GM23338 (cell line): ENCODE measurements around the gene MAG. TPM values are rescaled to one million over a fixed set of nuclear protein-coding genes. Genes with fewer than 3 reads are reported as not detected.
A peak's percentile ranks its signal among the peaks of the same experiment; 100 is the strongest.

Experiments
- ATAC-seq: fragments of 200-7000 bp; cut with Tn5 transposase; 3 replicates; pipeline ENCODE4 v1.9.1; 2020
- DNase-seq: peaks from one replicate; pipeline ENCODE4 v3.0.0-alpha.2; 2015; ENCODE audit warnings: low spot score
- H2AFZ ChIP-seq: fragments of 200-600 bp; sonication (generic); 2 replicates; pipeline ENCODE4 v1.8.0; 2016; ENCODE audit warnings: antibody characterized with exemption, mild to moderate bottlenecking, moderate library complexity
- H3F3A ChIP-seq: fragments of 200-600 bp; sonication (generic); replicated peaks from 2 replicates; pipeline ENCODE4 v1.8.0; 2017; ENCODE audit warnings: antibody characterized with exemption, mixed run types, low read depth
- H3K27ac ChIP-seq: fragments of 200-600 bp; sonication (generic); 2 replicates; pipeline ENCODE4 v1.6.1; 2016; ENCODE audit warnings: low read depth
- H3K27me3 ChIP-seq: fragments of 200-600 bp; sonication (generic); 2 replicates; pipeline ENCODE4 v1.8.0; 2016; ENCODE audit warnings: mild to moderate bottlenecking, mixed run types, moderate library complexity; ENCODE audit not compliant: insufficient read depth
- H3K36me3 ChIP-seq: fragments of 200-600 bp; sonication (generic); 2 replicates; pipeline ENCODE4 v1.8.0; 2016; ENCODE audit warnings: mild to moderate bottlenecking; ENCODE audit not compliant: insufficient read depth
- H3K4me1 ChIP-seq: fragments of 200-600 bp; sonication (generic); 2 replicates; pipeline ENCODE4 v1.8.0; 2016; ENCODE audit warnings: mild to moderate bottlenecking, moderate library complexity; ENCODE audit not compliant: insufficient read depth
- H3K4me2 ChIP-seq: fragments of 200-600 bp; sonication (generic); 2 replicates; pipeline ENCODE4 v1.7.1; 2017; ENCODE audit warnings: mixed run types
- H3K4me3 ChIP-seq: fragments of 200-600 bp; sonication (generic); 2 replicates; pipeline ENCODE4 v1.6.1; 2016; ENCODE audit warnings: mixed run types
- H3K79me2 ChIP-seq: fragments of 200-600 bp; sonication (generic); replicated peaks from 2 replicates; pipeline ENCODE4 v1.8.0; 2017; ENCODE audit warnings: mild to moderate bottlenecking; ENCODE audit not compliant: insufficient read depth
- H3K9me2 ChIP-seq: fragments of 200-600 bp; sonication (generic); 2 replicates; pipeline ENCODE4 v1.8.0; 2017; ENCODE audit not compliant: insufficient read depth
- H4K20me1 ChIP-seq: fragments of 200-600 bp; sonication (generic); replicated peaks from 2 replicates; pipeline ENCODE4 v1.8.0; 2017; ENCODE audit warnings: mild to moderate bottlenecking; ENCODE audit not compliant: insufficient read depth
- H3K27ac Mint-ChIP-seq: 2 replicates; pipeline ENCODE4 v1.8.0; 2020; ENCODE audit warnings: inconsistent platforms, mild to moderate bottlenecking, moderate library complexity, mixed read lengths
- H3K27me3 Mint-ChIP-seq: 3 replicates; pipeline ENCODE4 v1.8.0; 2022; ENCODE audit warnings: low read depth, mild to moderate bottlenecking, moderate library complexity, mixed read lengths, inconsistent platforms; ENCODE audit not compliant: insufficient read depth, poor library complexity
- H3K36me3 Mint-ChIP-seq: 3 replicates; pipeline ENCODE4 v1.8.0; 2021; ENCODE audit warnings: low read depth, mild to moderate bottlenecking, inconsistent platforms, moderate library complexity, mixed read lengths
- H3K4me1 Mint-ChIP-seq: 3 replicates; pipeline ENCODE4 v1.8.0; 2020; ENCODE audit warnings: mild to moderate bottlenecking, inconsistent platforms, mixed read lengths
- H3K4me3 Mint-ChIP-seq: 3 replicates; pipeline ENCODE4 v1.8.0; 2021; ENCODE audit warnings: moderate library complexity, mild to moderate bottlenecking, inconsistent platforms, mixed read lengths
- H3K9me3 Mint-ChIP-seq: 3 replicates; pipeline ENCODE4 v1.8.0; 2020; ENCODE audit warnings: moderate library complexity, mild to moderate bottlenecking, inconsistent platforms, mixed read lengths
- CREB1 ChIP-seq: fragments of 250-450 bp; sonication (Bioruptor Pico); IDR thresholded peaks from 2 replicates; pipeline ENCODE4 v1.5.0; 2020; ENCODE audit warnings: low read depth, mild to moderate bottlenecking, moderate library complexity
- EZH2 ChIP-seq: fragments of 200-600 bp; sonication (generic); IDR thresholded peaks from one replicate; pipeline ENCODE4 v1.8.0; 2017; ENCODE audit warnings: antibody characterized with exemption, mild to moderate bottlenecking, low read depth; ENCODE audit not compliant: unreplicated experiment
- EZH2phosphoT487 ChIP-seq: fragments of 200-600 bp; sonication (generic); IDR thresholded peaks from one replicate; pipeline ENCODE4 v1.8.1; 2018; ENCODE audit warnings: antibody characterized with exemption; ENCODE audit not compliant: unreplicated experiment
- JUNB ChIP-seq: IDR thresholded peaks from one replicate; pipeline ENCODE4 v1.6.1; 2016; ENCODE audit warnings: antibody characterized with exemption; ENCODE audit not compliant: unreplicated experiment
- POLR2AphosphoS5 ChIP-seq: IDR thresholded peaks from 2 replicates; pipeline ENCODE4 v1.6.1; 2016; ENCODE audit warnings: antibody characterized with exemption, low read depth
- STAT1 ChIP-seq: IDR thresholded peaks from one replicate; pipeline ENCODE4 v1.6.1; 2016; ENCODE audit warnings: antibody characterized with exemption; ENCODE audit not compliant: unreplicated experiment
- ZNF114 ChIP-seq: fragments of 250-450 bp; sonication (Bioruptor Pico); IDR thresholded peaks from 2 replicates; pipeline ENCODE4 v1.5.0; 2020; ENCODE audit warnings: mild to moderate bottlenecking, moderate library complexity
- ZNF331 ChIP-seq: fragments of 250-450 bp; sonication (Bioruptor Pico); IDR thresholded peaks from 2 replicates; pipeline ENCODE4 v1.5.0; 2020; ENCODE audit warnings: low read depth, mild to moderate bottlenecking, moderate library complexity
- polyA plus RNA-seq: library from polyadenylated mRNA; unstranded; fragments of >200 nt; fragmentation: Nextera tagmentation; extraction: Ambion mirVana; gene quantifications from 2 replicates; pipeline ENCODE4 v1.2.1, GENCODE V29; 2016
- total RNA-seq: library from RNA; depleted of rRNA; stranded (reverse); fragments of >200 nt; shearing (Covaris generic); gene quantifications from 2 replicates; pipeline ENCODE4 v1.2.3, GENCODE V29; 2014
- TF ChIP-seq, protein P1 (sequence below), 2 experiments: fragments of 200-600 bp in 1 of 2; sonication (generic) in 1 of 2; conservative IDR thresholded peaks; 2 replicates each; pipeline versions ENCODE4 v1.5.1 to v1.6.1; 2016 to 2017; ENCODE audit warnings: antibody characterized with exemption in 2 of 2, low read depth in 2 of 2, mild to moderate bottlenecking in 2 of 2, moderate library complexity in 1 of 2
- TF ChIP-seq, protein P2 (sequence below): IDR thresholded peaks from one replicate; pipeline ENCODE4 v1.6.1; 2018; ENCODE audit warnings: antibody characterized with exemption; ENCODE audit not compliant: unreplicated experiment
- TF ChIP-seq, protein P3 (sequence below): fragments of 250-450 bp; sonication (Bioruptor Pico); IDR thresholded peaks from 2 replicates; pipeline ENCODE4 v1.5.0; 2020; ENCODE audit warnings: mild to moderate bottlenecking, moderate library complexity
- TF ChIP-seq, protein P4 (sequence below): IDR thresholded peaks from 2 replicates; pipeline ENCODE4 v1.6.1; 2016; ENCODE audit warnings: antibody characterized with exemption

MAG gene
- total and polyA plus RNA-seq, 2 experiments from 2014 or later = 0.61 to 1.3 TPM

DNA sequence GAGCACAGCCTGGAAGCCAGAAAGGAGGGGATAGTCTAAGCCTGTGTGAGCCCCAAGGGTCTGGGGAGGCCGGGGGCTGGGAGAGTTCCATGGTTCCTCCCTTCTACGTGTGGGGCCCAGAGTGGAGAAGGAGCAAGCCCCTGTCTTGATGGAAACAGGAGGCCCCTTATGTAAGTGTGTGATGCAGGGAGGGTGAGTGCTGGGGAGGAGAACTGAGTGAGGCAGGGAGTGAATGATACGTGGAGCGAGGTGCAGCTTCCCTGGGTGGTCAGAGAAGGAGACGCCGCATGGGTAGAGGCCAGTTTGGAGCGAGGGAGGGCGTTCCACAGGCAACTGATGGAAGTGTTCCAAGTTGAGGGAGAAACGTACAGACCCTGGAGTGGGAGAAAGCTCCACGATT lies 16.0 kb downstream of the MAG start:
- ATAC-seq (no peak), DNase-seq (no peak)
- Histone ChIP-seq H3K9me2 (no peaks in the 10 kb centered on the region), H3K27me3 (no peaks in the 10 kb centered on the region), H3F3A (no peaks in the 10 kb centered on the region), H2AFZ (no peak overlapping the region), H3K79me2 (no peaks in the 10 kb centered on the region), H3K36me3 (no peaks in the 10 kb centered on the region), H3K27ac (no peak overlapping the region), H3K4me1 (no peaks in the 10 kb centered on the region), H3K4me3 (no peak overlapping the region), H3K4me2 (no peak overlapping the region), H4K20me1 (no peaks in the 10 kb centered on the region)
- H3K27me3 Mint-ChIP-seq = peaks cover 10% of the 10 kb centered on the region
- TF ChIP-seq EZH2phosphoT487 (no peak), ZNF331 (CRISPR knock-in tag) (no peak), ZNF114 (CRISPR knock-in tag) (no peak), STAT1 (no peak), EZH2 (no peak), POLR2AphosphoS5 (no peak), CREB1 (CRISPR knock-in tag) (no peak), JUNB (no peak)
- TF ChIP-seq, protein P1, sequence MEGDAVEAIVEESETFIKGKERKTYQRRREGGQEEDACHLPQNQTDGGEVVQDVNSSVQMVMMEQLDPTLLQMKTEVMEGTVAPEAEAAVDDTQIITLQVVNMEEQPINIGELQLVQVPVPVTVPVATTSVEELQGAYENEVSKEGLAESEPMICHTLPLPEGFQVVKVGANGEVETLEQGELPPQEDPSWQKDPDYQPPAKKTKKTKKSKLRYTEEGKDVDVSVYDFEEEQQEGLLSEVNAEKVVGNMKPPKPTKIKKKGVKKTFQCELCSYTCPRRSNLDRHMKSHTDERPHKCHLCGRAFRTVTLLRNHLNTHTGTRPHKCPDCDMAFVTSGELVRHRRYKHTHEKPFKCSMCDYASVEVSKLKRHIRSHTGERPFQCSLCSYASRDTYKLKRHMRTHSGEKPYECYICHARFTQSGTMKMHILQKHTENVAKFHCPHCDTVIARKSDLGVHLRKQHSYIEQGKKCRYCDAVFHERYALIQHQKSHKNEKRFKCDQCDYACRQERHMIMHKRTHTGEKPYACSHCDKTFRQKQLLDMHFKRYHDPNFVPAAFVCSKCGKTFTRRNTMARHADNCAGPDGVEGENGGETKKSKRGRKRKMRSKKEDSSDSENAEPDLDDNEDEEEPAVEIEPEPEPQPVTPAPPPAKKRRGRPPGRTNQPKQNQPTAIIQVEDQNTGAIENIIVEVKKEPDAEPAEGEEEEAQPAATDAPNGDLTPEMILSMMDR (conservative IDR thresholded peaks at IDR 0.05; ENCODE audit: low read depth in 2 of 2) = no peak
- TF ChIP-seq, protein P2, sequence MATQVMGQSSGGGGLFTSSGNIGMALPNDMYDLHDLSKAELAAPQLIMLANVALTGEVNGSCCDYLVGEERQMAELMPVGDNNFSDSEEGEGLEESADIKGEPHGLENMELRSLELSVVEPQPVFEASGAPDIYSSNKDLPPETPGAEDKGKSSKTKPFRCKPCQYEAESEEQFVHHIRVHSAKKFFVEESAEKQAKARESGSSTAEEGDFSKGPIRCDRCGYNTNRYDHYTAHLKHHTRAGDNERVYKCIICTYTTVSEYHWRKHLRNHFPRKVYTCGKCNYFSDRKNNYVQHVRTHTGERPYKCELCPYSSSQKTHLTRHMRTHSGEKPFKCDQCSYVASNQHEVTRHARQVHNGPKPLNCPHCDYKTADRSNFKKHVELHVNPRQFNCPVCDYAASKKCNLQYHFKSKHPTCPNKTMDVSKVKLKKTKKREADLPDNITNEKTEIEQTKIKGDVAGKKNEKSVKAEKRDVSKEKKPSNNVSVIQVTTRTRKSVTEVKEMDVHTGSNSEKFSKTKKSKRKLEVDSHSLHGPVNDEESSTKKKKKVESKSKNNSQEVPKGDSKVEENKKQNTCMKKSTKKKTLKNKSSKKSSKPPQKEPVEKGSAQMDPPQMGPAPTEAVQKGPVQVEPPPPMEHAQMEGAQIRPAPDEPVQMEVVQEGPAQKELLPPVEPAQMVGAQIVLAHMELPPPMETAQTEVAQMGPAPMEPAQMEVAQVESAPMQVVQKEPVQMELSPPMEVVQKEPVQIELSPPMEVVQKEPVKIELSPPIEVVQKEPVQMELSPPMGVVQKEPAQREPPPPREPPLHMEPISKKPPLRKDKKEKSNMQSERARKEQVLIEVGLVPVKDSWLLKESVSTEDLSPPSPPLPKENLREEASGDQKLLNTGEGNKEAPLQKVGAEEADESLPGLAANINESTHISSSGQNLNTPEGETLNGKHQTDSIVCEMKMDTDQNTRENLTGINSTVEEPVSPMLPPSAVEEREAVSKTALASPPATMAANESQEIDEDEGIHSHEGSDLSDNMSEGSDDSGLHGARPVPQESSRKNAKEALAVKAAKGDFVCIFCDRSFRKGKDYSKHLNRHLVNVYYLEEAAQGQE = no peak
- TF ChIP-seq, protein P3, sequence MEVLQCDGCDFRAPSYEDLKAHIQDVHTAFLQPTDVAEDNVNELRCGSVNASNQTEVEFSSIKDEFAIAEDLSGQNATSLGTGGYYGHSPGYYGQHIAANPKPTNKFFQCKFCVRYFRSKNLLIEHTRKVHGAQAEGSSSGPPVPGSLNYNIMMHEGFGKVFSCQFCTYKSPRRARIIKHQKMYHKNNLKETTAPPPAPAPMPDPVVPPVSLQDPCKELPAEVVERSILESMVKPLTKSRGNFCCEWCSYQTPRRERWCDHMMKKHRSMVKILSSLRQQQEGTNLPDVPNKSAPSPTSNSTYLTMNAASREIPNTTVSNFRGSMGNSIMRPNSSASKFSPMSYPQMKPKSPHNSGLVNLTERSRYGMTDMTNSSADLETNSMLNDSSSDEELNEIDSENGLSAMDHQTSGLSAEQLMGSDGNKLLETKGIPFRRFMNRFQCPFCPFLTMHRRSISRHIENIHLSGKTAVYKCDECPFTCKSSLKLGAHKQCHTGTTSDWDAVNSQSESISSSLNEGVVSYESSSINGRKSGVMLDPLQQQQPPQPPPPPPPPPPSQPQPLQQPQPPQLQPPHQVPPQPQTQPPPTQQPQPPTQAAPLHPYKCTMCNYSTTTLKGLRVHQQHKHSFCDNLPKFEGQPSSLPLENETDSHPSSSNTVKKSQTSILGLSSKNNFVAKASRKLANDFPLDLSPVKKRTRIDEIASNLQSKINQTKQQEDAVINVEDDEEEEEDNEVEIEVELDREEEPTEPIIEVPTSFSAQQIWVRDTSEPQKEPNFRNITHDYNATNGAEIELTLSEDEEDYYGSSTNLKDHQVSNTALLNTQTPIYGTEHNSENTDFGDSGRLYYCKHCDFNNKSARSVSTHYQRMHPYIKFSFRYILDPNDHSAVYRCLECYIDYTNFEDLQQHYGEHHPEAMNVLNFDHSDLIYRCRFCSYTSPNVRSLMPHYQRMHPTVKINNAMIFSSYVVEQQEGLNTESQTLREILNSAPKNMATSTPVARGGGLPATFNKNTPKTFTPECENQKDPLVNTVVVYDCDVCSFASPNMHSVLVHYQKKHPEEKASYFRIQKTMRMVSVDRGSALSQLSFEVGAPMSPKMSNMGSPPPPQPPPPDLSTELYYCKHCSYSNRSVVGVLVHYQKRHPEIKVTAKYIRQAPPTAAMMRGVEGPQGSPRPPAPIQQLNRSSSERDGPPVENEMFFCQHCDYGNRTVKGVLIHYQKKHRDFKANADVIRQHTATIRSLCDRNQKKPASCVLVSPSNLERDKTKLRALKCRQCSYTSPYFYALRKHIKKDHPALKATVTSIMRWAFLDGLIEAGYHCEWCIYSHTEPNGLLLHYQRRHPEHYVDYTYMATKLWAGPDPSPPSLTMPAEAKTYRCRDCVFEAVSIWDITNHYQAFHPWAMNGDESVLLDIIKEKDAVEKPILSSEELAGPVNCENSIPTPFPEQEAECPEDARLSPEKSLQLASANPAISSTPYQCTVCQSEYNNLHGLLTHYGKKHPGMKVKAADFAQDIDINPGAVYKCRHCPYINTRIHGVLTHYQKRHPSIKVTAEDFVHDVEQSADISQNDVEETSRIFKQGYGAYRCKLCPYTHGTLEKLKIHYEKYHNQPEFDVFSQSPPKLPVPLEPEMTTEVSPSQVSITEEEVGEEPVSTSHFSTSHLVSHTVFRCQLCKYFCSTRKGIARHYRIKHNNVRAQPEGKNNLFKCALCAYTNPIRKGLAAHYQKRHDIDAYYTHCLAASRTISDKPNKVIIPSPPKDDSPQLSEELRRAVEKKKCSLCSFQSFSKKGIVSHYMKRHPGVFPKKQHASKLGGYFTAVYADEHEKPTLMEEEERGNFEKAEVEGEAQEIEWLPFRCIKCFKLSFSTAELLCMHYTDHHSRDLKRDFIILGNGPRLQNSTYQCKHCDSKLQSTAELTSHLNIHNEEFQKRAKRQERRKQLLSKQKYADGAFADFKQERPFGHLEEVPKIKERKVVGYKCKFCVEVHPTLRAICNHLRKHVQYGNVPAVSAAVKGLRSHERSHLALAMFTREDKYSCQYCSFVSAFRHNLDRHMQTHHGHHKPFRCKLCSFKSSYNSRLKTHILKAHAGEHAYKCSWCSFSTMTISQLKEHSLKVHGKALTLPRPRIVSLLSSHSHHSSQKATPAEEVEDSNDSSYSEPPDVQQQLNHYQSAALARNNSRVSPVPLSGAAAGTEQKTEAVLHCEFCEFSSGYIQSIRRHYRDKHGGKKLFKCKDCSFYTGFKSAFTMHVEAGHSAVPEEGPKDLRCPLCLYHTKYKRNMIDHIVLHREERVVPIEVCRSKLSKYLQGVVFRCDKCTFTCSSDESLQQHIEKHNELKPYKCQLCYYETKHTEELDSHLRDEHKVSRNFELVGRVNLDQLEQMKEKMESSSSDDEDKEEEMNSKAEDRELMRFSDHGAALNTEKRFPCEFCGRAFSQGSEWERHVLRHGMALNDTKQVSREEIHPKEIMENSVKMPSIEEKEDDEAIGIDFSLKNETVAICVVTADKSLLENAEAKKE (CRISPR knock-in tag) = no peak
- TF ChIP-seq, protein P4, sequence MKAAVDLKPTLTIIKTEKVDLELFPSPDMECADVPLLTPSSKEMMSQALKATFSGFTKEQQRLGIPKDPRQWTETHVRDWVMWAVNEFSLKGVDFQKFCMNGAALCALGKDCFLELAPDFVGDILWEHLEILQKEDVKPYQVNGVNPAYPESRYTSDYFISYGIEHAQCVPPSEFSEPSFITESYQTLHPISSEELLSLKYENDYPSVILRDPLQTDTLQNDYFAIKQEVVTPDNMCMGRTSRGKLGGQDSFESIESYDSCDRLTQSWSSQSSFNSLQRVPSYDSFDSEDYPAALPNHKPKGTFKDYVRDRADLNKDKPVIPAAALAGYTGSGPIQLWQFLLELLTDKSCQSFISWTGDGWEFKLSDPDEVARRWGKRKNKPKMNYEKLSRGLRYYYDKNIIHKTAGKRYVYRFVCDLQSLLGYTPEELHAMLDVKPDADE = no peak
- no peaks in the 10 kb centered on the region for H3K36me3 Mint-ChIP-seq
- H3K27ac Mint-ChIP-seq = peak overlapping the region; percentile 9; the same call in 1 of the 2 replicates
- H3K4me3 Mint-ChIP-seq = no peak overlapping the region
- peaks cover 5% of the 10 kb centered on the region for H3K4me1 Mint-ChIP-seq
- no peaks in the 10 kb centered on the region; the same call in 2 of the 3 replicates for H3K9me3 Mint-ChIP-seq
